Keratinocyte (primary cell): Measurements from ENCODE around the gene SKAP1. TPM values are rescaled to one million over a fixed set of nuclear protein-coding genes. Genes with fewer than 3 reads are reported as not detected.

Source experiments
- DNase-seq: peaks from one replicate; pipeline ENCODE4 v3.0.0-alpha.2; 2011; ENCODE audit warnings: low read depth, missing footprints, low spot score
- FAIRE-seq: peaks from 2 replicates; lab custom pipeline; 2011; peaks lifted over from hg19 to GRCh38; lab: Jason Lieb, UNC
- H2AFZ ChIP-seq: 2 replicates; pipeline ENCODE4 v1.6.0; 2012; ENCODE audit warnings: low read length, control low read depth, inconsistent platforms; ENCODE audit not compliant: control insufficient read depth
- H3K27ac ChIP-seq: 2 replicates; pipeline ENCODE4 v1.5.1; 2011; ENCODE audit warnings: low read length; ENCODE audit not compliant: control insufficient read depth, insufficient read depth
- H3K27me3 ChIP-seq: 3 replicates; pipeline ENCODE4 v1.6.0; 2011; ENCODE audit warnings: low read length; ENCODE audit not compliant: control insufficient read depth, insufficient read depth; ENCODE audit errors: extremely low read depth
- H3K36me3 ChIP-seq, 2 experiments: 2 replicates in 1 of 2; 3 replicates in 1 of 2; pipeline ENCODE4 v1.5.1; 2011; ENCODE audit warnings: low read length in 2 of 2, mild to moderate bottlenecking in 1 of 2; ENCODE audit not compliant: control insufficient read depth in 2 of 2, insufficient read depth in 2 of 2; ENCODE audit errors: extremely low read depth in 1 of 2
- H3K4me1 ChIP-seq: 3 replicates; pipeline ENCODE4 v1.5.1; 2011; ENCODE audit warnings: low read length; ENCODE audit not compliant: control insufficient read depth, insufficient read depth; ENCODE audit errors: extremely low read depth
- H3K4me2 ChIP-seq: 3 replicates; pipeline ENCODE4 v1.6.0; 2011; ENCODE audit warnings: low read depth, low read length; ENCODE audit not compliant: control insufficient read depth, insufficient read depth; ENCODE audit errors: extremely low read depth
- H3K4me3 ChIP-seq, 3 experiments: fragments of 200-600 bp in 1 of 3; sonication (generic) in 1 of 3; 2 replicates in 2 of 3; 3 replicates in 1 of 3; pipeline ENCODE4 v1.5.1; 2011 to 2016; ENCODE audit warnings: low read length in 3 of 3, mild to moderate bottlenecking in 3 of 3, control low read depth in 2 of 3, inconsistent platforms in 1 of 3, low read depth in 1 of 3, mixed read lengths in 1 of 3, mixed run types in 1 of 3, moderate library complexity in 1 of 3; ENCODE audit not compliant: control insufficient read depth in 2 of 3, insufficient read depth in 2 of 3; ENCODE audit errors: extremely low read depth in 1 of 3
- H3K79me2 ChIP-seq: 2 replicates; pipeline ENCODE4 v1.6.0; 2012; ENCODE audit warnings: low read length; ENCODE audit not compliant: control insufficient read depth, insufficient read depth
- H3K9ac ChIP-seq: 3 replicates; pipeline ENCODE4 v1.6.0; 2011; ENCODE audit warnings: low read length; ENCODE audit not compliant: control insufficient read depth, insufficient read depth; ENCODE audit errors: extremely low read depth
- H3K9me1 ChIP-seq: 3 replicates; pipeline ENCODE4 v1.6.0; 2011; ENCODE audit warnings: low read length; ENCODE audit not compliant: control insufficient read depth, insufficient read depth; ENCODE audit errors: extremely low read depth
- H3K9me3 ChIP-seq: 2 replicates; pipeline ENCODE4 v1.5.1; 2012; ENCODE audit warnings: low read depth, low read length; ENCODE audit not compliant: control insufficient read depth
- H4K20me1 ChIP-seq: 3 replicates; pipeline ENCODE4 v1.6.0; 2011; ENCODE audit warnings: low read length; ENCODE audit not compliant: control insufficient read depth, insufficient read depth; ENCODE audit errors: extremely low read depth
- EZH2 ChIP-seq: IDR thresholded peaks from one replicate; pipeline ENCODE4 v1.6.1; 2012; ENCODE audit warnings: inconsistent platforms, mild to moderate bottlenecking, low read length, moderate library complexity
- dilution Hi-C: fragments of 300-500 bp; cut with MboI; formaldehyde crosslinking; loops from one replicate; pipeline ENCODE4 v1.7.0; 2020; ENCODE audit warnings: low sequenced_read_pairs; ENCODE audit not compliant: extremely low pct_ligation_motif_present
- polyA plus RNA-seq, 5 experiments: library from polyadenylated mRNA; depleted of rRNA in 3 of 5; stranded (reverse) in 3 of 5; stranded (forward) in 1 of 5; unstranded in 1 of 5; fragments of >200 nt; gene quantifications; 1 replicate in 1 of 5; 2 replicates in 3 of 5; 3 replicates in 1 of 5; pipeline versions ENCODE4 v1.2.1 to v1.2.3, GENCODE V29; 2011 to 2012; ENCODE audit warnings: missing spikeins in 2 of 5, low read depth in 1 of 5, low replicate concordance in 1 of 5
- TF ChIP-seq, protein P1 (sequence below), 3 experiments: IDR thresholded peaks in 1 of 3; conservative IDR thresholded peaks in 1 of 3; optimal IDR thresholded peaks in 1 of 3; 2 replicates in 2 of 3; 3 replicates in 1 of 3; pipeline versions ENCODE3 to v1.5.1; 2011; ENCODE audit warnings: low read length in 3 of 3, mild to moderate bottlenecking in 3 of 3, moderate library complexity in 2 of 3, control low read depth in 1 of 3, inconsistent platforms in 1 of 3; ENCODE audit not compliant: insufficient read depth in 2 of 3; ENCODE audit errors: extremely low read depth in 1 of 3

SKAP1 gene
- polyA plus RNA-seq, 1 donor (not counting 4 experiments of a cell fraction or from before 2014, with no cell fraction given): not detected

DNA sequence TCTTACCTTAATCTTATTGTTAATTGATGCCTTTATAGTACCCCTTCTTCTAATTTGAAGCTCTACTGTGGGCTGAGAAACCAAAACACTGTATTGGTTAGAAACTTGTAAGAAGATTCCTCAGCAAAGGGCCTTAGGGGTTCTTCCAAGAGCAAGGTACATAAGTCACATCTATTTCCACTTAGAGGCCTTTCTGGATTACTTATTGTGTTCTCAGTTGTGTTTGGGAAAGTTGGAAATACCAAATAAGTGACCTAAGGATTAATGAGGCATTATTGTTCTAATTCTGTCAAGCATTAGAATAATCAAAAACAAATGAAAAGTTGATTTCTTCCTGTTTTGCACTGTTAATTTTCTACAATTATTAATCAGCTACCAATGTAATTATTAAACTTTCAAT lies 85.8 kb downstream of the SKAP1 start:
- DNase-seq: no peak
- dilution Hi-C loops: no loop called here
- no peak for TF ChIP-seq EZH2
- TF ChIP-seq, protein P1, sequence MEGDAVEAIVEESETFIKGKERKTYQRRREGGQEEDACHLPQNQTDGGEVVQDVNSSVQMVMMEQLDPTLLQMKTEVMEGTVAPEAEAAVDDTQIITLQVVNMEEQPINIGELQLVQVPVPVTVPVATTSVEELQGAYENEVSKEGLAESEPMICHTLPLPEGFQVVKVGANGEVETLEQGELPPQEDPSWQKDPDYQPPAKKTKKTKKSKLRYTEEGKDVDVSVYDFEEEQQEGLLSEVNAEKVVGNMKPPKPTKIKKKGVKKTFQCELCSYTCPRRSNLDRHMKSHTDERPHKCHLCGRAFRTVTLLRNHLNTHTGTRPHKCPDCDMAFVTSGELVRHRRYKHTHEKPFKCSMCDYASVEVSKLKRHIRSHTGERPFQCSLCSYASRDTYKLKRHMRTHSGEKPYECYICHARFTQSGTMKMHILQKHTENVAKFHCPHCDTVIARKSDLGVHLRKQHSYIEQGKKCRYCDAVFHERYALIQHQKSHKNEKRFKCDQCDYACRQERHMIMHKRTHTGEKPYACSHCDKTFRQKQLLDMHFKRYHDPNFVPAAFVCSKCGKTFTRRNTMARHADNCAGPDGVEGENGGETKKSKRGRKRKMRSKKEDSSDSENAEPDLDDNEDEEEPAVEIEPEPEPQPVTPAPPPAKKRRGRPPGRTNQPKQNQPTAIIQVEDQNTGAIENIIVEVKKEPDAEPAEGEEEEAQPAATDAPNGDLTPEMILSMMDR (optimal IDR thresholded peaks at IDR 0.05 in 1 of 3, IDR thresholded peaks at IDR 0.05 in 1 of 3, conservative IDR thresholded peaks at IDR 0.05 in 1 of 3; ENCODE audit: extremely low read depth in 1 of 3, insufficient read depth in 2 of 3, low read length in 3 of 3): no peak
- no peaks in the 10 kb centered on the region for H4K20me1 ChIP-seq
- H3K79me2 ChIP-seq: no peaks in the 10 kb centered on the region
- no peak overlapping the region for H3K9ac ChIP-seq
- H3K27me3 ChIP-seq: peaks cover 20% of the 10 kb centered on the region
- no peaks in the 10 kb centered on the region for H3K9me3 ChIP-seq
- no peak for FAIRE-seq
- H3K4me3 ChIP-seq: no peak overlapping the region
- no peaks in the 10 kb centered on the region for H3K36me3 ChIP-seq
- no peak overlapping the region for H2AFZ ChIP-seq
- no peaks in the 10 kb centered on the region for H3K9me1 ChIP-seq
- no peak overlapping the region for H3K27ac ChIP-seq
- H3K4me1 ChIP-seq: no peaks in the 10 kb centered on the region
- H3K4me2 ChIP-seq: no peak overlapping the region

DNA sequence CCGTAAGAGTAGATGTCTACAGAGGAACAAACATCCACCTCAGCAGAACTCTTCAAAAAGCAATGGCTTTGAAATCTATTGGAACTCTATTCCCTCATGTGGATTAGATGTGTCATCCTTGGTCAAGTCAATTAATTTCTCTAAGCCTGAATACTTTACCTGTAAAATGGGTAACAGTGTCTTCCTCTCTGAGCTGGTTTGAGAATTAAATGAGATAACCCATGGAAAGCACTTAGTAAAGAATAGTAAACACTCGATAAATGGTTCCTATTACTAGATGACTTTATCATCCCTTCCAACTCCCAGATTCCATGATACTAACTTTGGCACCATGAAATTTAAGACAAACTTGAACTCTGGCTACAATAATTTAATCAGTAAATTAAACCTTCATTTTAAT lies 89.1 kb downstream of the SKAP1 start:
- Histone ChIP-seq H3K27ac (no peak overlapping the region), H3K4me1 (no peaks in the 10 kb centered on the region), H3K9me3 (no peaks in the 10 kb centered on the region), H2AFZ (no peak overlapping the region), H3K4me2 (no peak overlapping the region), H3K79me2 (no peaks in the 10 kb centered on the region), H3K4me3 (no peak overlapping the region), H3K36me3 (no peaks in the 10 kb centered on the region), H3K9ac (no peak overlapping the region), H3K9me1 (no peaks in the 10 kb centered on the region), H4K20me1 (no peaks in the 10 kb centered on the region), H3K27me3 (peaks cover 30% of the 10 kb centered on the region)
- FAIRE-seq (no peak), DNase-seq (no peak)
- TF ChIP-seq EZH2: no peak
- TF ChIP-seq, protein P1 (optimal IDR thresholded peaks at IDR 0.05 in 1 of 3, IDR thresholded peaks at IDR 0.05 in 1 of 3, conservative IDR thresholded peaks at IDR 0.05 in 1 of 3; ENCODE audit: extremely low read depth in 1 of 3, insufficient read depth in 2 of 3, low read length in 3 of 3): no peak
- dilution Hi-C loops: no loop called here
